ENCODE measurements around the gene OR9I1. TPM values are rescaled to one million over a fixed set of nuclear protein-coding genes. Genes with fewer than 3 reads are reported as not detected.

The OR9I1 gene
- total RNA-seq, 1 experiment from 2014 or later, result not detected

DNA sequence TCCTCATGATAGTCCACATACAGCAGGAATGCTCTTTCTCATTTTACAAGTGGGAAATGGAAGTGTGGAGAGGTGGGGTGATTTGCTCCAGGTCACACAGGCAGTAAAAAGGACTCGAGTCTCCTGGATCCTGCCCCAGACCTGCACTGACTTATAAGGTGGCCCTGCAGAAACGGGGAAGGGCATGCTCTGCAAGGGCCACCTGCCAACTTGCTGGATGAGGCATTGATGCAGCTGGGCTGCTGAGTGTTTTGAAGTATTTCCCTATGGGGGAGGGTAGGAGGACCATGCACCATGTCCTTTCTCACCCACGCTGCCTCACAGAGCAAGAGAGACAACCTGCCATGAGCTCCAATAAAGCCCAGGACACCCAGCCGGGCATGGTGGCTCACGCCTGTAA, 57.6 kb downstream of the OR9I1 start (continued):
- TF ChIP-seq, protein P1, sequence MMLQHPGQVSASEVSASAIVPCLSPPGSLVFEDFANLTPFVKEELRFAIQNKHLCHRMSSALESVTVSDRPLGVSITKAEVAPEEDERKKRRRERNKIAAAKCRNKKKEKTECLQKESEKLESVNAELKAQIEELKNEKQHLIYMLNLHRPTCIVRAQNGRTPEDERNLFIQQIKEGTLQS (CRISPR knock-in tag; conservative IDR thresholded peaks at IDR 0.05), result no peak
- no peak for TF ChIP-seq ZBTB21 (CRISPR knock-in tag; IDR thresholded peaks at IDR 0.05; ENCODE audit: borderline replicate concordance)
- TF ChIP-seq, protein P2, sequence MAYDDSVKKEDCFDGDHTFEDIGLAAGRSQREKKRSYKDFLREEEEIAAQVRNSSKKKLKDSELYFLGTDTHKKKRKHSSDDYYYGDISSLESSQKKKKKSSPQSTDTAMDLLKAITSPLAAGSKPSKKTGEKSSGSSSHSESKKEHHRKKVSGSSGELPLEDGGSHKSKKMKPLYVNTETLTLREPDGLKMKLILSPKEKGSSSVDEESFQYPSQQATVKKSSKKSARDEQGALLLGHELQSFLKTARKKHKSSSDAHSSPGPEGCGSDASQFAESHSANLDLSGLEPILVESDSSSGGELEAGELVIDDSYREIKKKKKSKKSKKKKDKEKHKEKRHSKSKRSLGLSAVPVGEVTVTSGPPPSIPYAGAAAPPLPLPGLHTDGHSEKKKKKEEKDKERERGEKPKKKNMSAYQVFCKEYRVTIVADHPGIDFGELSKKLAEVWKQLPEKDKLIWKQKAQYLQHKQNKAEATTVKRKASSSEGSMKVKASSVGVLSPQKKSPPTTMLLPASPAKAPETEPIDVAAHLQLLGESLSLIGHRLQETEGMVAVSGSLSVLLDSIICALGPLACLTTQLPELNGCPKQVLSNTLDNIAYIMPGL (CRISPR knock-in tag; IDR thresholded peaks at IDR 0.05), result no peak

Other genes with a start within 250 kb of the OR9I1 start
- gene OR9Q1, start 101.6 kb downstream of the OR9I1 start, total RNA-seq (2021), result not detected in 3 replicates
- gene OR6Q1, start 94.6 kb downstream of the OR9I1 start, total RNA-seq (2021), result not detected in 3 replicates
- not detected in 3 replicates for gene OR9Q2, start 63.5 kb upstream of the OR9I1 start, total RNA-seq (2021)
- gene OR1S2, start 78.6 kb upstream of the OR9I1 start, total RNA-seq (2021), result not detected in 3 replicates
- gene OR1S1, start 87.2 kb upstream of the OR9I1 start, total RNA-seq (2021), result not detected in 3 replicates
- gene OR10Q1, start 103.4 kb upstream of the OR9I1 start, total RNA-seq (2021), result not detected in 3 replicates
- gene OR10W1, start 142.7 kb upstream of the OR9I1 start, total RNA-seq (2021), result not detected in 3 replicates
- gene OR5B17, start 233.5 kb upstream of the OR9I1 start, total RNA-seq (2021), result not detected in 3 replicates

Data from WTC11 (cell line).